Small intestine (tissue), 7 donors: ENCODE measurements around the gene NAIF1. TPM values are rescaled to one million over a fixed set of nuclear protein-coding genes. Genes with fewer than 3 reads are reported as not detected.
A peak's percentile ranks its signal among the peaks of the same experiment; 100 is the strongest.
"Not testable (repeated sequence)": the region's sequence is repeated elsewhere in the genome, so short reads cannot be mapped to it uniquely, and the experiment has no call there.

Source experiments
- DNase-seq, 2 donors: peaks; one replicate each; pipeline versions ENCODE4 v3.0.0 to v3.0.0-alpha.2; 2013
- FAIRE-seq: peaks from 2 replicates; lab custom pipeline; 2012; peaks lifted over from hg19 to GRCh38; lab: Jason Lieb, UNC
- H3K27ac ChIP-seq, 3 donors: one replicate each; pipeline ENCODE4 v1.5.1; 2013; ENCODE audit warnings: low read length in 2 of 3, mild to moderate bottlenecking in 2 of 3, control low read depth in 1 of 3, inconsistent platforms in 1 of 3, low read depth in 1 of 3, moderate library complexity in 1 of 3
- H3K27me3 ChIP-seq, 3 donors: one replicate each; pipeline ENCODE4 v1.6.1; 2013; ENCODE audit warnings: low read length in 3 of 3, inconsistent platforms in 1 of 3; ENCODE audit not compliant: control insufficient read depth in 3 of 3, insufficient read depth in 3 of 3
- H3K36me3 ChIP-seq, 3 donors: one replicate each; pipeline ENCODE4 v1.6.1; 2013; ENCODE audit warnings: low read length in 3 of 3, inconsistent platforms in 1 of 3, low read depth in 1 of 3, mild to moderate bottlenecking in 1 of 3, moderate library complexity in 1 of 3; ENCODE audit not compliant: control insufficient read depth in 3 of 3, insufficient read depth in 2 of 3
- H3K4me1 ChIP-seq, 3 donors: one replicate each; pipeline ENCODE4 v1.6.1; 2013; ENCODE audit warnings: low read length in 2 of 3, inconsistent platforms in 1 of 3, low read depth in 1 of 3, mild to moderate bottlenecking in 1 of 3, moderate library complexity in 1 of 3; ENCODE audit not compliant: control insufficient read depth in 3 of 3, insufficient read depth in 2 of 3
- H3K4me3 ChIP-seq, 3 donors: one replicate each; pipeline ENCODE4 v1.5.1; 2013; ENCODE audit warnings: low read length in 3 of 3, control low read depth in 1 of 3, inconsistent platforms in 1 of 3, low read depth in 1 of 3, mild to moderate bottlenecking in 1 of 3, moderate library complexity in 1 of 3
- H3K9me3 ChIP-seq, 2 donors: one replicate each; pipeline ENCODE4 v1.6.1; 2013; ENCODE audit warnings: low read depth in 1 of 2, low read length in 1 of 2; ENCODE audit not compliant: control insufficient read depth in 2 of 2, insufficient read depth in 1 of 2
- WGBS, 3 donors: extraction: QIAGEN DNeasy Blood & Tissue Kit; methylation state at CpG; one replicate each; pipeline ENCODE4 v1.1.7; 2013; 5-methylcytosine and 5-hydroxymethylcytosine counted together
- polyA plus RNA-seq, 4 donors: library from polyadenylated mRNA; stranded (reverse) in 3 of 4; unstranded in 1 of 4; fragments of 200-250 nt in 3 of 4; fragments of 120-200 nt in 1 of 4; gene quantifications; one replicate each; pipeline versions ENCODE4 v1.2.1 to v1.2.3, GENCODE V29; 2013
- donor health status: healthy with polysubstance abuse.
- donor health status: control.
- donor health status: control.
- donor health status: Bipolar disorder and iron deficiency.
- donor health status: healthy.

NAIF1 gene
- polyA plus RNA-seq, 4 donors, result 8.1 to 10.0 (median 9.0) TPM

GRCh38 chr9:128111726-128112125 lies 44.6 kb upstream of the NAIF1 start:
- Histone ChIP-seq H3K4me3 (peak overlapping the region in 1 of 3 donors; percentile 31), H3K36me3 (peaks cover 7 to 75% (median 21%) of the 10 kb centered on the region in 3 donors), H3K27ac (peak overlapping the region in 1 of 3 donors; percentile 45), H3K4me1 (peaks cover 0 to 64% (median 2%) of the 10 kb centered on the region in 3 donors)
- not testable (repeated sequence) for H3K9me3 ChIP-seq, H3K27me3 ChIP-seq, FAIRE-seq, DNase-seq
- WGBS, 3 donors, result 36 to 76% (median 49%) methylated on average over 12 of the region's 12 CpGs

- DNase-seq (peak in 1 of 2 donors; percentile 42), FAIRE-seq (no peak)
- H3K4me3 ChIP-seq, result peak overlapping the region in 1 of 3 donors; percentile 12
Measured at GRCh38 chr9:128109050-128109709, 42.1 kb upstream of the NAIF1 start.

GRCh38 chr9:128108269-128109049 lies 41.3 kb upstream of the NAIF1 start:
- 70 to 78% (median 77%) methylated on average over 15 of the region's 15 CpGs for WGBS, 3 donors
- H3K4me3 ChIP-seq, result no peak overlapping the region
- DNase-seq (no peak), FAIRE-seq (no peak)
- peaks cover 0 to 5% of the 10 kb centered on the region in 2 donors for H3K9me3 ChIP-seq
- H3K27me3 ChIP-seq, result no peaks in the 10 kb centered on the region
- peak overlapping the region in 1 of 3 donors; percentile 60 for H3K27ac ChIP-seq
- peaks cover 0 to 59% (median under 1%) of the 10 kb centered on the region in 3 donors for H3K4me1 ChIP-seq
- peaks cover 10 to 77% (median 28%) of the 10 kb centered on the region in 3 donors for H3K36me3 ChIP-seq

More at GRCh38 chr9:128109050-128109709, 42.1 kb upstream of the NAIF1 start:
- 38 to 65% (median 56%) methylated on average over 20 of the region's 20 CpGs for WGBS, 3 donors
- Histone ChIP-seq H3K4me1 (peaks cover 0 to 59% (median 0%) of the 10 kb centered on the region in 3 donors), H3K9me3 (peaks cover 0 to 8% of the 10 kb centered on the region in 2 donors), H3K36me3 (peaks cover 10 to 76% (median 26%) of the 10 kb centered on the region in 3 donors), H3K27ac (peak overlapping the region; percentile 60 to 66 (median 60)), H3K27me3 (no peaks in the 10 kb centered on the region)

GRCh38 chr9:128107468-128108268 lies 40.5 kb upstream of the NAIF1 start:
- H3K27ac ChIP-seq, result peak overlapping the region in 1 of 3 donors; percentile 34
- no peak for FAIRE-seq
- WGBS, 3 donors, result 77 to 87% (median 84%) methylated on average over 18 of the region's 18 CpGs

GRCh38 chr9:128106940-128107467 lies 39.9 kb upstream of the NAIF1 start:
- WGBS, 3 donors, result 86 to 94% (median 89%) methylated on average over 23 of the region's 23 CpGs
- H3K4me3 ChIP-seq, result no peak overlapping the region
- FAIRE-seq (no peak), DNase-seq (no peak)
- H3K27ac ChIP-seq, result no peak overlapping the region
- peaks cover 0 to 58% (median 3%) of the 10 kb centered on the region in 3 donors for H3K4me1 ChIP-seq
- H3K27me3 ChIP-seq, result no peaks in the 10 kb centered on the region
- H3K9me3 ChIP-seq, result no peaks in the 10 kb centered on the region
- peaks cover 13 to 80% (median 31%) of the 10 kb centered on the region in 3 donors for H3K36me3 ChIP-seq

More at GRCh38 chr9:128107468-128108268, 40.5 kb upstream of the NAIF1 start:
- H3K9me3 ChIP-seq, result no peaks in the 10 kb centered on the region
- peaks cover 10 to 77% (median 28%) of the 10 kb centered on the region in 3 donors for H3K36me3 ChIP-seq
- H3K4me1 ChIP-seq, result peaks cover 0 to 58% (median 3%) of the 10 kb centered on the region in 3 donors
- H3K4me3 ChIP-seq, result no peak overlapping the region
- no peaks in the 10 kb centered on the region for H3K27me3 ChIP-seq
- no peak for DNase-seq

- H3K36me3 ChIP-seq, result peaks cover 14 to 82% (median 36%) of the 10 kb centered on the region in 3 donors
- H3K4me3 ChIP-seq, result no peak overlapping the region
- no peak overlapping the region for H3K27ac ChIP-seq
- H3K9me3 ChIP-seq, result no peaks in the 10 kb centered on the region
- FAIRE-seq (no peak), DNase-seq (no peak)
- 81 to 83% (median 82%) methylated on average over 19 to 23 of the region's 23 CpGs for WGBS, 3 donors
- H3K4me1 ChIP-seq, result peaks cover 2 to 62% (median 3%) of the 10 kb centered on the region in 3 donors
- H3K27me3 ChIP-seq, result no peaks in the 10 kb centered on the region
Measured at GRCh38 chr9:128106181-128106939, 39.2 kb upstream of the NAIF1 start.

GRCh38 chr9:128105538-128106175 lies 38.5 kb upstream of the NAIF1 start:
- no peaks in the 10 kb centered on the region for H3K27me3 ChIP-seq
- WGBS, 3 donors, result 72 to 85% (median 72%) methylated on average over 21 of the region's 21 CpGs
- FAIRE-seq, result no peak
- peaks cover 7 to 66% (median 7%) of the 10 kb centered on the region in 3 donors for H3K4me1 ChIP-seq
- no peak for DNase-seq
- H3K9me3 ChIP-seq, result no peaks in the 10 kb centered on the region
- peaks cover 19 to 89% (median 40%) of the 10 kb centered on the region in 3 donors for H3K36me3 ChIP-seq
- no peak overlapping the region for H3K27ac ChIP-seq
- H3K4me3 ChIP-seq, result no peak overlapping the region
